Adrenal gland (tissue), 5 donors: Measurements from ENCODE around the gene COMMD8.

Experiments
- POLR2A ChIP-seq, 2 donors: fragments of 450-650 bp; IDR thresholded peaks; one replicate each; pipeline ENCODE4 v1.6.1; 2017; ENCODE audit warnings: antibody characterized with exemption in 2 of 2, mild to moderate bottlenecking in 2 of 2, moderate library complexity in 1 of 2
- TF ChIP-seq, protein P1 (sequence below), 6 experiments: fragments of 450-650 bp in 4 of 6; fragments of 200-600 bp in 2 of 6; sonication (generic) in 1 of 6; IDR thresholded peaks; 1 replicate in 5 of 6; 2 replicates in 1 of 6; pipeline versions ENCODE4 v1.5.1 to v1.8.0; 2016 to 2021; ENCODE audit warnings: antibody characterized with exemption in 6 of 6, mild to moderate bottlenecking in 2 of 6, moderate library complexity in 1 of 6
- donor health status: DM: no; HTN: no; CAD: no.

GRCh38 chr4:47498899-47499298 is 35.4 kb upstream of the COMMD8 start:
- TF ChIP-seq, protein P1, sequence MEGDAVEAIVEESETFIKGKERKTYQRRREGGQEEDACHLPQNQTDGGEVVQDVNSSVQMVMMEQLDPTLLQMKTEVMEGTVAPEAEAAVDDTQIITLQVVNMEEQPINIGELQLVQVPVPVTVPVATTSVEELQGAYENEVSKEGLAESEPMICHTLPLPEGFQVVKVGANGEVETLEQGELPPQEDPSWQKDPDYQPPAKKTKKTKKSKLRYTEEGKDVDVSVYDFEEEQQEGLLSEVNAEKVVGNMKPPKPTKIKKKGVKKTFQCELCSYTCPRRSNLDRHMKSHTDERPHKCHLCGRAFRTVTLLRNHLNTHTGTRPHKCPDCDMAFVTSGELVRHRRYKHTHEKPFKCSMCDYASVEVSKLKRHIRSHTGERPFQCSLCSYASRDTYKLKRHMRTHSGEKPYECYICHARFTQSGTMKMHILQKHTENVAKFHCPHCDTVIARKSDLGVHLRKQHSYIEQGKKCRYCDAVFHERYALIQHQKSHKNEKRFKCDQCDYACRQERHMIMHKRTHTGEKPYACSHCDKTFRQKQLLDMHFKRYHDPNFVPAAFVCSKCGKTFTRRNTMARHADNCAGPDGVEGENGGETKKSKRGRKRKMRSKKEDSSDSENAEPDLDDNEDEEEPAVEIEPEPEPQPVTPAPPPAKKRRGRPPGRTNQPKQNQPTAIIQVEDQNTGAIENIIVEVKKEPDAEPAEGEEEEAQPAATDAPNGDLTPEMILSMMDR (IDR thresholded peaks at IDR 0.05) = no peak
- TF ChIP-seq POLR2A (IDR thresholded peaks at IDR 0.05) = no peak
